HG03439 (cell line): ENCODE data around the gene ZC3H12C.
"Not testable (repeated sequence)": the region's sequence is repeated elsewhere in the genome, so short reads cannot be mapped to it uniquely, and the experiment has no call there.

Source experiments
- ATAC-seq: cut with Tn5 transposase; IDR thresholded peaks from one replicate; pipeline ENCODE4 v1.9.1; 2021; ENCODE audit warnings: mild to moderate bottlenecking, moderate library complexity; ENCODE audit not compliant: unreplicated experiment

The ZC3H12C gene

DNA sequence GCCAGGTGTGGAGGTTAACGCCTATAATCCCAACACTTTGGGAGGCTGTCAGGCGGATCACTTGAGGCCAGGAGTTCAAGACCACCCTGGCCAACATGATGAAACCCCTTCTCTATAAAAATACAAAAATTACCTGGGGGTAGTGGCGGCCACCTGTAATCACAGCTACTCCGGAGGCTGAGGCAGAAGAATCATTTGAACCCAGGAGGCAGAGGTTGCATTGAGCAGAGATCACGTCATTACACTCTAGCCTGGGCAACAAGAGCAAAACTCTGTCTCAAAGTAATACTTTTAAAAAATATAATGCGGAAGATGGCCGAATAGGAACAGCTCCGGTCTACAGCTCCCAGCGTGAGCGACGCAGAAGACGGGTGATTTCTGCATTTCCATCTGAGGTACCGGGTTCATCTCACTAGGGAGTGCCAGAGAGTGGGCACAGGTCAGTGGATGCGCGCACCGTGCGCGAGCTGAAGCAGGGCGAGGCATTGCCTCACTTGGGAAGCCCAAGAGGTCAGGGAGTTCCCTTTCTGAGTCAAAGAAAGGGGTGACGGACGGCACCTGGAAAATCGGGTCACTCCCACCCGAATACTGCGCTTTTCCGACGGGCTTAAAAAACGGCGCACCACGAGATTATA lies 115.6 kb downstream of the ZC3H12C start:
- not testable (repeated sequence) for ATAC-seq

DNA sequence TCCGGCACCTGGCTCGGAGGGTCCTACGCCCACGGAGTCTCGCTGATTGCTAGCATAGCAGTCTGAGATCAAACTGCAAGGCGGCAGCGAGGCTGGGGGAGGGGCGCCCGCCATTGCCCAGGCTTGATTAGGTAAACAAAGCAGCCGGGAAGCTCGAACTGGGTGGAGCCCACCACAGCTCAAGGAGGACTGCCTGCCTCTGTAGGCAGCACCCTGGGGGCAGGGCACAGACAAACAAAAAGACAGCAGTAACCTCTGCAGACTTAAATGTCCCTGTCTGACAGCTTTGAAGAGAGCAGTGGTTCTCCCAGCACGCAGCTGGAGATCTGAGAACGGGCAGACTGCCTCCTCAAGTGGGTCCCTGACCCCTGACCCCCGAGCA lies 116.1 kb downstream of the ZC3H12C start:
- not testable (repeated sequence) for ATAC-seq

DNA sequence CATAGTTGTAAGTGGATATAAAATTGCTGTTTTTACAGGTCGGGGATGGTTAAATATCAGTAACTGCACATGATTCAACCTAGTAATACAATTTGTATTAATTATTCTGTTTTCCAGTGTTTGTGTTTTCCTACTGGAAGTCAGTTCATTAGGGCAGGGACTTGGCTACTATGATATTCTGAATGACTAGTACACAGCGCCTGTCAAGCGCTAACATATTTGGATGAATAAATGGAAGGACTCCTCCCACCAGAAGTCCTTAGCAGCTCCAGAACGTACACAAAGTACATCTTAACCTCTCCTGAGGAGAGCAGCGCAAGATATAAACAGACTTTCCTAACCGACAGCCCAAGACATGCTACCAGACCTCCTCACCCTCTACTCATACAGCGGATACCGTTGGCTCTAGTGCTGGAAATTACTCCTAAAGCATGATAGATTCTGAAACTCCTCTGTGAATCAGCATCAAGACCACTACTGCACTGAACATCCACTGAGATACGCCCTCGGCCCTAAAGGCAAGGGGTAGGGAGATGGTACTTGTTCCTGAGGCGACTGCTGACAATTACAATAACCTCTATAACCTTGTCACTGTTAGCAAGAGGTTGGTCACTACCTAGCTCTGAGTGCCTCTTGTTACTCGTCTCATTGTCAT lies 124.2 kb downstream of the ZC3H12C start:
- ATAC-seq, result no peak

- no peak for ATAC-seq
Observed at GRCh38 chr11:110217936-110218335, 124.7 kb downstream of the ZC3H12C start.

GRCh38 chr11:110219006-110219785 lies 126.0 kb downstream of the ZC3H12C start:
- ATAC-seq, result no peak
